GM18907 (cell line): ENCODE data around the gene ACYP2.

ENCODE experiments used
- ATAC-seq: cut with Tn5 transposase; IDR thresholded peaks from one replicate; pipeline ENCODE4 v1.9.1; 2021; ENCODE audit warnings: mild to moderate bottlenecking, moderate library complexity; ENCODE audit not compliant: unreplicated experiment

ACYP2 gene

GRCh38 chr2:54149638-54150441 is 34.4 kb downstream of the ACYP2 start:
- no peak for ATAC-seq

DNA sequence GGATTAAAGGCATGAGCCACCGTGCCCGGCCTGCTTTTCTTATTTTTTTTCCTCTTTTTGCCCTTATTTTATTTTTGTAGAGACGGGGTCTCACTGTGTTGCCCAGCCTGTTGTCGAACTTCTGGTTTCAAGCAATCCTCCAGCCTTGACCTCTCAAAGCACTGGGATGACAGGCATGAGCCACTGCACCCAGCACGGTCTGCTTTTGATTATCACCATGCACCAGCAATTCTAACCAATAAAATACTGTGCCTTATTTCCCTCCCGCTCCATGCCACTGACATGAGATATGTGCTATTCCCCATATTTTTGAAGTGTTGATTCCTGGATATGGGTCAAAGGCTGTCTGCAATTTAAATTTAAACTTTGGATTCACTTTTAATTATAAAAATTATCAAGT is 42.9 kb downstream of the ACYP2 start:
- no peak for ATAC-seq

- no peak for ATAC-seq
Measured at GRCh38 chr2:54161660-54162424, 46.4 kb downstream of the ACYP2 start.

- no peak for ATAC-seq
Measured at GRCh38 chr2:54164106-54164505, 48.7 kb downstream of the ACYP2 start.

DNA sequence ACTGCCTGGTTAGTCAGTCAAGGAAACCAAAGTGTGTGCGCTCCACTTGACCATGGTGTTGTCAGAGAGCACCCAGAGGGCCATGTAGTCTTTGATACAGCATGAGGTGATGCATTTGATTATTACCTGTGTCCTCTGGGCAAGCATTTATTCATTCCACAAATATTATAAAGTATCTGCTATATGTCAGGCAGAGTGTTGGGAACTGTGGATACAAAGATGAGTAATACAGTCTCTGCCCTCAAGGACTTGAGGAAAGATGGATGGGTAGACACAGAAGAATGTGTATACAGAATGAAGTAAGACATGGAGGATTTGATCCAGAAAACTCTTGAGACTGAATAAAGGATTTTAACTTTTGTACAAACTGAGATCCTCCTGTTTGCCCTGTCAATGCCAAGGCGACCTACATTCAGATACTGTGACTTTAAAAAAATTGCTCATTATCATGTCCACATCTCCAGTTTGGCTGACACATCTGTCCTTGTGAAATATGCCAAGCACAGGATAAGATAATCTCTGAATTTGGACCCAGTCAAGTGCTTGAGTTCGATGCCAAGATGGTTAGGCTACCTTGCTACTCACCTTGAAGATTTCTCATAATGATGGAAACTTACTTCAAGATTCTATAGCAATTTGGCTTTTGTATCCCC is 50.8 kb downstream of the ACYP2 start:
- no peak for ATAC-seq

- ATAC-seq, result no peak
Measured at GRCh38 chr2:54176577-54176976, 61.2 kb downstream of the ACYP2 start.

- ATAC-seq, result no peak
Measured at GRCh38 chr2:54183281-54183680, 67.9 kb downstream of the ACYP2 start.

- no peak for ATAC-seq
Measured at GRCh38 chr2:54183972-54184371, 68.6 kb downstream of the ACYP2 start.

GRCh38 chr2:54185105-54185504 is 69.7 kb downstream of the ACYP2 start:
- no peak for ATAC-seq

DNA sequence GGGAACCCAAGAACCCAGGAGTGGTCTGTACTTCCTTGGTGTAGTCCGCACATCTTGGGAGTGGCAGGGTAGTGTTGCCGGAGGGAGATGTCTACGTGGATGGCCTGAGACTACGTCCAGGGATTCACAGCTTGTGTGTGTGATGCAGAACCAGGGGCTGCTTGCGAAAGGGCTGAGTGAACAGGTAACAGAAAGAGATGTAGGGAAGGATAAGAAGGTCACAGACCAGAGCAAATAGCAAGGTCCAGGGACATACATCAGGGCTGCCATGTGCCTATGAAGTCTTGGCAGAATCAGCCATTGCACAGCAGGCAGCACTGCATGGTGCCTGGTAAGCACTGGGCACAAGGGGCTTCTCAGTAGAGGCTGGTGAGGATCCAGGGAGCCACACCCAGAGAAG is 71.9 kb downstream of the ACYP2 start:
- ATAC-seq, result no peak

- no peak for ATAC-seq
Measured at GRCh38 chr2:54189539-54189938, 74.1 kb downstream of the ACYP2 start.

DNA sequence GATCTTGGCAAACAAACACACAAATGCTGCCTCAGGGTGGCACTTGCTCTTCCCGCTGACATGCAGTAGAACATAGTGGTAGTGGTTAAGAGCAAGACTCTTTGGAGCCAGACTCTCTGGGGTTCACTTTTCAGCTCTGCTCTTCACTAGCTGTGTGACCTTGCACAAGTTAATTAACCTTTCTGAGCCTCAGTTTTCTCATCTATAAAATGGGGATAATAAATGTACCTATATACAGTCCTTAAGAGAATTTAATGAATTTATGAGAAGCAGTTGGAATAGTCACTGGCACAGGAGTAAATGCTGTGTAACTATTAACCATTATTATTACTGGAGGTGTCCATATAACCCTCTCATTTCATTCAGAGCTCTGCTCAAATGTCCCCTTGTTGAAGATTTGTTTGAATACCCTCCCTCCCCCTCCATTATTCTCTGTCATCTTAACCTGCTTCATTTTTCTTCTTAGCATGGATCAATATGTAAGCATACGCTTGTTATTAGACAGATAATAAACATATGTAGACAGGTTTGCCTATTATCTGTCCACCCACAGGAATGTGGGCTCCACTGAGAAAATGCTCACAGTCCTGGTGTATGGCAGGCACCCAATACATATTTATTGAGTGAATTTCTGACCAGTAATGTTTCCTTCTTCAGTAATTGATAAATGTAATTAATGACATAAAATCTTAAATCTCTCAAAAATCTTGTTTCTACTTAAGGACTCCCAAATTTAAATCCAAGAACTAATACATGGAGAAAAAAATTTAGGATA is 76.1 kb downstream of the ACYP2 start:
- ATAC-seq, result no peak

GRCh38 chr2:54194761-54195750 is 79.6 kb downstream of the ACYP2 start:
- no peak for ATAC-seq

DNA sequence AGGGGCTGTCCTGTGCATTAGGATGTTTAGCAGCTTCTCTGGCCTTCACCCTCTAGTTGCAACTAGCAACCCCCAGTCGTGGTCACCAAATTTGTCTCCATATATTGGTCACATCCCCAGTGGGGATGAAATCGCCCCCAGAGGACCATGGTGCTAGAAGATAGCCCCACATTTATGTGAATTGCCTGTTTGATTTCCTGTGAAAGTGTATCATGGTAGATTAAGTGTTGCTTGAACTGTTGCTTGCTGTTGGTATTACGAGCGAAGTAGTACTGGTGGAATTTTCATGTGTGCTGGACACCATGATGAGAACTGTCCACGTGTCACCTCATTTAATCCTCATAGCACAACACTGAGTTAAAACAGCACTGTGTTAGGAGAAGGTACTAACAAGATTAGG is 81.2 kb downstream of the ACYP2 start:
- no peak for ATAC-seq

DNA sequence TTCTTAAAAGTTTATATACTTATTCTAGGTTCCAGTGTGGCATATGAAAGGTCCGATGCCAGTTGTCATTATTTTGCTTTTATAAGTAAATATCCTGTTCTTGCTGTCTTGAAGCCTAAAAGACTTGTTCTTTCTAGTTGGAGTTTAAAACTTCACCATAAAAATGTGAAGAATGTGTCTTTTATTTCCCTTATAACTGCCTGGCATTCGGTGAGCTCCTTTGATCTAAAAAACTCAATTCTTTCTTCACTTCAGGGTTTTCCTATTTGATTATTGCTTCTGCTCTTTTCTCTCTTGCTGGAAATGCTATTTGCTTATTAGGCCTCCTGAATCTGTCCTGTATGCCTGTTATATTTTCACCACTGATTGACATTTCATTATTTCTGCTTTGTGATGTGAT is 89.1 kb downstream of the ACYP2 start:
- ATAC-seq, result no peak

GRCh38 chr2:54206596-54206995 is 91.2 kb downstream of the ACYP2 start:
- ATAC-seq, result no peak

GRCh38 chr2:54207666-54208195 is 92.3 kb downstream of the ACYP2 start:
- ATAC-seq, result no peak

DNA sequence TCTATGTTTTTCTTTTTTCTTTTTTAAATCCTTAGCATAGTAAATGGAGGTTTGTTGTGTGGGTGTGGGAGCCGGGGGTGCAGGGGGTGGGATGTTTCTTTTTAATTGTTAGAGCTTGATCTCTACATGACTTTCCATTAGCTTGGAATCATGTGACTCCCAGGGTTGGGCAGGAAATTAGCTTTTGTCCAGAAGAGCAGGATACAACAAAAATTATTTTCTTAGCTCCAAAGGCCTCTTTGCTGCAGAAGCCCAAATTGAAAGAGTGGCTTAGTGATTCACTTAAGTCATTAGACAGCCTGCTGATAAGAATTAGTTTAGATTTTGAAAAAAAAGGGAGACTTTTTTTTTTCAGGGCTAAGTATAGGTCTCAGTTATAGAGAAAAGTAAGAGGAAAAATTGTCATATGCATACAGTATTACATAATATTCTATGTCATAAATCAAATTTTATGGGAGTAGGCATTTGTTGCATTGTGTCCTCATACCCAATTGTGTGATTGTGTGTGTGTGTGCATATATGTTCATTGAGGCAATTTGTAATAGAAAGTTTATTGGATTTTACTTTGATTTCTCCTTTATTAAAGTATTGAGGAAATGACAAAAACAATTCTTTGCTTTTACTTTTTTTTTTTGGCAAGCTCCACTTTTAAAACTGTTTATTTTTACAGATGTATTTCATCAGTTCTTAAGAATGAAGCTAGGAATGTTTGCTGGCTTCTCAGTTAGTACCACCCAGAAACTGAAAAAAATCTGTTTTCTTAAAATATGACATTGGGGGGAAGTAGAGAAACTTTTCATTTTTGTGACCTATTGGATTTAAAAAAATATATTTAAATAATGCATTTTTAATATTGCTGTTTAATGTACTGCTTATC is 93.2 kb downstream of the ACYP2 start:
- ATAC-seq, result no peak

DNA sequence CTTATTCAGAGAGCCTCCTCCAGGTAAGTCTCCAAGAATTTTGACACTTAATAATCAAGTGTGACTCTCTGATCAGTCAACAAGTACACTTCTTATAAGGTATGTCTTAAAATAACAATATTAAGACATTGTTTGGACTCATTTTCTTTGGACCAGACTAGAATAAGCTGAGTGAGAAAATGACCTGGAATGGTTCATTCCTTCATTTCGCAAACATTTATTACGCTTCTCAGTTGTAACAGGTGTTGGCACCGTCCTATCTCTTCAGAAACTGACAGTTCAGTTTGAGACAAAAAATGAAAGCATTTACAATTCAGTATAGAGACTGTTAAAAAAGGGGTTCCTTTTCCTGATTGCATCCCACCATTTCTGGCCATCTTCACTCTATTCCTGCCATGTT is 94.0 kb downstream of the ACYP2 start:
- ATAC-seq, result no peak
